HG02885 (cell line): ENCODE results near the gene EIF3K.

Experiments used
- ATAC-seq: cut with Tn5 transposase; IDR thresholded peaks from one replicate; pipeline ENCODE4 v1.9.1; 2021; ENCODE audit warnings: mild to moderate bottlenecking; ENCODE audit not compliant: unreplicated experiment, poor library complexity

EIF3K gene

GRCh38 chr19:38648769-38649304 is 29.8 kb downstream of the EIF3K start:
- ATAC-seq: no peak

- no peak for ATAC-seq
These were observed 30.6 kb downstream of the EIF3K start for GRCh38 chr19:38649305-38650171.

GRCh38 chr19:38650172-38650775 is 31.3 kb downstream of the EIF3K start:
- ATAC-seq: no peak

GRCh38 chr19:38650911-38651584 is 32.1 kb downstream of the EIF3K start:
- no peak for ATAC-seq

GRCh38 chr19:38653028-38653571 is 34.1 kb downstream of the EIF3K start:
- no peak for ATAC-seq

GRCh38 chr19:38654628-38655055 is 35.7 kb downstream of the EIF3K start:
- no peak for ATAC-seq

GRCh38 chr19:38655148-38655824 is 36.3 kb downstream of the EIF3K start:
- ATAC-seq: no peak

- ATAC-seq: no peak
These were observed 37.4 kb downstream of the EIF3K start for GRCh38 chr19:38656171-38656981.

- no peak for ATAC-seq
These were observed 38.7 kb downstream of the EIF3K start for GRCh38 chr19:38657633-38658222.

- ATAC-seq: no peak
These were observed 39.7 kb downstream of the EIF3K start for GRCh38 chr19:38658462-38659306.

- no peak for ATAC-seq
These were observed 41.7 kb downstream of the EIF3K start for GRCh38 chr19:38660724-38661123.

GRCh38 chr19:38661136-38661535 is 42.1 kb downstream of the EIF3K start:
- ATAC-seq: no peak

- no peak for ATAC-seq
These were observed 43.0 kb downstream of the EIF3K start for GRCh38 chr19:38661996-38662395.

GRCh38 chr19:38662537-38663155 is 43.7 kb downstream of the EIF3K start:
- no peak for ATAC-seq

- no peak for ATAC-seq
These were observed 44.2 kb downstream of the EIF3K start for GRCh38 chr19:38663156-38663651.

- ATAC-seq: no peak
These were observed 45.0 kb downstream of the EIF3K start for GRCh38 chr19:38663957-38664502.
